Activated naive CD4-positive, alpha-beta T cell (primary cell): ENCODE results near the gene ATXN2.
"Not testable (repeated sequence)": the region's sequence is repeated elsewhere in the genome, so short reads cannot be mapped to it uniquely, and the experiment has no call there.

Source experiments
- DNase-seq, 4 experiments: peaks; one replicate each; lab custom pipeline; 2025; lab: John Stamatoyannopoulos, UW

ATXN2 gene

DNA sequence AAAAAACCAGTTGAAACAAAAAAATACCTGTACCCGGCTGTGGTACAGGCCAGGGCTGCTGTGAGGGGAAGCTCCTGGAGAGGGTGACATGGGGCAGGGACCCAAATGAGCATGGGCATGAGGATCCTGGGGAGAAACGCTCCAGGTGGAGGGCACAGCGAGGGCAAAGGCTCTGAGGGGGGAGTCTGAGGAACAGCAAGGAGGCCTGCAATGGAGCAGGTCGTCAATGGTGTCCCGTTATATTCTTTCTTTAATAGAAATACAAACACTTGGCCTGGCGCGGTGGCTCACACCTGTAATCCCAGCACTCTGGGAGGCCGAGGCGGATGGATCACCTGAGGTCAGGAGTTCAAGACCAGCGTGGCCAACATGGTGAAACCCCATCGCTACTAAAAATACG lies 1.9 kb upstream of the ATXN2 start:
- DNase-seq: not testable (repeated sequence)

DNA sequence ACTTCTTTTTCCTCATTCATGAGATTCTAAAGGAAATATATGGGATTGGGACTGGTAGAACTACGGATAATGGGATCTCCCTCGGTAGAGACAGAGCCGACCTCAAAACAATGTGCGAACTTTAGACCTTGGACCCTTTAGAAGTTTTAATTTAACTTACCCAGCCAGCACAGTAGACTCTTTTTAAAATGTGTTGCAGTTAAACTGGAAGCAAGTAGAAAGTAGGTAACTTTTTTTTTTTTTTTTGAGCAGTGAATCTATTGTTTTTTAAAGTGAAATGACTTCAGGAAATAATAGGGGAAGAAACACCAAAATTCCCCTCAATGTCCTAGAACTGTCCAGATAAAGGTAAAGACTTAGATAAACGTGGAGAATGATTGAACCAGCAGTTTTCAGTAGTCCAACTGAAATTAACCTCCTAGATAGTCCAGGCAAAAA lies 1.1 kb upstream of the ATXN2 start:
- DNase-seq: no peak

DNA sequence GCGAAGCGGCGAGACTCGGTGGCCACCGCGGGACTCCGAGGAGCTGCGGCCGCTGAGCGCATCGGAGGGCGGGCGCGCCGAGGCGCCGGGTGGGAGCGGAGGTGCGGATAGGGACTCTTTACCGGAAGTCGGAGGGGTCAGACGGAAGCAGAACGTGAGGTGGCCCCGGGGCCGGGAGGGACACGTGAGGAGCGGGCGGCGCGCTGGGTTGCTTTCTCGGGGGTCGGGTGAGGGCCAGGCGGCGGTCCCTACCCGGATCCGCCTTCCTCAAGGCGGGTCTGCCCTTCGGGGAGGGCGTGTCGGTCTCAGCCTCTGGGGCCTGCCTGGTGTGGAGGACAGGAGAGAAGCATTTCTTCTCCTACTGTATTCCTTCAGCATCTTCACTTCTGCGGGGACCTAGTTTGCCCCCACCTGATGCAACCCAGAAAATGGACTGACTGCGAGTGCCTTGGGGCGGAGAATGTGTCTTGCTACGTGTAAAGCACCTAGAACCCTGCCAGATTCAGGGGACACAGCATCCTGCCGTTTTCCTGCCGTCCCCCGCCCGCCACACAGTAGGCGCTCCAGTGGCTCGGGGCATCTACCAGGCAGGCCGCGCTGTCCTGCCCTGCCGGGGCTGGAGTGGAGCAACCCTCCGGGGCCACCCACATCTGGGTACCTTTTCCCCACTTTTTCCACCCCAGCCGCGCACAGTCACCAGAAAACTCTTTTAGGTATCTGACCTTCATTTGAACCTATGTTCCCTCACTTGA lies 514 bp upstream of the ATXN2 start:
- DNase-seq: peak; percentile 75 to 76 (median 76)

DNA sequence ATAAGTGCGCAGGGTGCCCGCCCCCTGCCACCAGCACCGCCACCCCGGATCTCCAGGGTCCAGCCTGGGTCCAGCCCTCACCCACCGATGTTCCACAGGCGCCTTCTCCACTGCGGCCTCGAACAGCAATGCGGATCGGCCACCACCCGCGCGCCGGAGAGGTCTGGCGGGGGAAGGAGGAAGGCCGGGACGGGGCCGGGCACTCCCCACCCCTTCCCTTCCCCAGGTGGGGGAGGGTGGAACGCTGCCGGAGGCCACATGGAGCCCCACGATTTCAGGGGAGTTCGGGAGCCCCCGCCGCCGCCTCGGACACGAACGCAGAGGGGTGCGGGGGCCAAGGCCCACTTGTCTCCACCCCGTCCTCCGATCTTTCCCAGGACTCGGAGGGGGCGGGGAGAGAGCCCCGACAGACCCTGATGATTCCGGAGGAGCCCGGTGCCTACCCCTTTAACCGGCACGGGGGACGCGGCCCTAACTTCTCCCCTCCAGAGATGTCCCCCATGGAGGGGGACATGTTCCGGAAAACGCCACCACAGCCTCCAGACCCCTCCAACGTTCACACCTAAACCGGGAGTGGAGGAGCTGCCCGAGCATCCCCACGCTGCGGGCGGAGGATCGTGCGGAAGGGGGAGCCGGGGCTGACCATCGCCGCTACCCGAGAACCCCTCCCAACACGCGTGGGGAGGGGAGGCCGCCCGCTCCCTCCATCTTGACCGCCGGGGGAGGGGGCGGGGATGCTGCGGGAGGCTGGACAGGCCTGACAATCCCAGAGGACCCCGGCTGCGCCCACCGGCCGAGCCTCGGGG lies 1.1 kb downstream of the ATXN2 start:
- DNase-seq: peak in 2 of 4 experiments; percentile 12 to 18

DNA sequence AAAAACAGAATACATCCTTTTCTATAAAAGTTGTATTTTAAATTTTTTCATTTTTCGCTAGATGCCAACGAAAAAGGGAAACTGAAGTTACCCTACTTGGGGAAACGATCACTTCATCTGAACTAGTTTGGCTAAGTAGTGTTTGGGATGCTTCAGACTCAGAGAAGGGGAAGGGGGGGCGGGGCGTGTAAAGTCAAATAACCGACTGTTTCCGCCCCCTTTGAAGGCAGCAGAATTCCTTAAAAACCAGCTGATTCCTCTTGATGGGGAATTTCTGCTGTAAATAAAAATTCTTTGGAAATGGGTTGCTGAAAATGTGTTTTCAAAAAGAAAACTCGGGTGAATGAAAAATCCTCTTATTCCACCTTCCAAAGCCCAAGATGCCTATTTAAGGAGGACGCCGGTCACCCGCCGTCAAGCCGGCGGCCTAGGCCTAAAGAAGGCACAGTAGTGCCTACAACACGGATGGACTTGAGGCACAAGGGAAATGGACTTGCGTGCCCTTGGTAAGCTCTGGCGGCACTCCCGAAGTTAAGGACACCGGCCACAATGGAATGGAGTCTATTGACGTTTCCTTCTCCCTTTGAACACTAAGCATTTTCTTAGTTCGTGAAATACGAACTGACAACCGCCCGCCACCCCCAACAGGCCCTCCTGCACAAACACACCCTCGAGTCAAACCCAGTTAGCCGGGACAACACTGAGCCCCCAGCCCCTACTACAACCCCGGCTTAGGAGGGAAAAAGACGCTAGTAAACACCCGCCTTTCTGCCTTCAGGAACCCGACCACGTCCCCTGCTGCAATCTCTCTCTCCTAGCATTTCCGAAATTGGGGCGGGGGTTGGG lies 1.9 kb downstream of the ATXN2 start:
- peak in 1 of 4 experiments; percentile 12 for DNase-seq

DNA sequence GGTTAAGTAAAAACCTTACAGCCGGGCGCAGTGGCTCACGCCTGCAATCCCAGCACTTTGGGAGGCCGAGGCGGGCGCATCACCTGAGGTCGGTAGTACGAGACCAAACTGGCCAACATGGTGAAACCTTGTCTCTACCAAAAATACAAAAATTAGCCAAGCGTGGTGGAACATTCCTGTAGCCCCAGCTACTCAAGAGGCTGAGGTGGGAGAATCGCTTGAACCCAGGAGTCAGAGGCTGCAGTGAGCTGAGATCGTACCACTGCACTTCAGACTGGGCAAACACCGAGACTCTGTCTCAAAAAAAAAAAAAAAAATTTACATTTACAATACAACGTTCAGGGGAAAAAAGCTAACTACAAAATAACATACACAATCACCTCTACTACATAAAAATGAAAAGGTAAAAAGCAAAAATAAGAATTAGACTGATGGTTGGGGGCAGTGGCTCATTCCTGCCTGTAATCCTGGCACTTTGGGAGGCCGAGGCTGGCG lies 3.7 kb downstream of the ATXN2 start:
- DNase-seq: not testable (repeated sequence)

DNA sequence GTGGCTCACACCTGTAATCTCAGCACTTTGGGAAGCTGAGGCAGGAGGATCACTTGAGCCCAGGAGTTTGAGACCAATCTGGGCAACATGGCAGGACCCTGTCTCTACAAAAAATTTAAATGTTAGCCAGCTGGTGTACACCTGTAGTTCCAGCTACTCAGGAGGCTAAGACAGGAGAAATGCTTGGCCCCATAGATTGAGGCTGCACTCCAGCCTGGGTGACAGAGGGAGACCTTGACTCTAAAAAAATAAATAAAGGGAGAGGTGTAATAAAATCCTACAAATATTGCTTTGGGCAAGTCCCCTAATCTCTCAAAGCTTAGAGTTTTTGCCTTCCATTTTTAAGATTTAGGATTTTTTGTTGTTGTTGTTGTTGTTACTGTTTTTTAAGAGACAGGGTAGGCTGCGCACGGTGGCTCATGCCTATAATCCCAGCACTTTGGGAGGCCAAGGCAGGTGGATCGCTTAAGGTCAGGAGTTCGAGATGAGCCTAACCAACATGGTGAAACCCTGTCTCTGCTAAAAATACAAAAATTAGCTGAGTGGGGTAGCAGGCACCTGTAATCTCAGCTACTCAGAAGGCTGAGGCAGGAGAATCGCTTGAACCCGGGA lies 7.6 kb downstream of the ATXN2 start:
- DNase-seq: not testable (repeated sequence)

DNA sequence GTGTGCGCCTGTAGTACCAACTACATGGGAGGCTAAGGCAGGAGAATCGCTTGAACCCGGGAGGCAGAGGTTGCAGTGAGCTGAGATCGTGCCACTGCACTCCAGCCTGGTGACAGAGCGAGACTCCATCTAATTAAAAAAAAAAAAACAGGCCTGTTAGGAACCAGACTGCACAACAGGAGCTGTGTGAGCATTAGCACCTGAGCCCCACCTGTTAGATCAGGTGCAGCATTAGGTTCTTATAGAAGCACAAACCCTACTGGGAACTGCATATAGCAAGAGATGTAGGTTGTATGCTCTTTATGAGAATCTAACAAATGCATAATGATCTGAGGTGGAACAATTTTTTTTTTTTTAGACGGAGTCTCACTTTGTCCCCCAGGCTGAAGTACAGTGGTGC lies 8.6 kb downstream of the ATXN2 start:
- no peak for DNase-seq

DNA sequence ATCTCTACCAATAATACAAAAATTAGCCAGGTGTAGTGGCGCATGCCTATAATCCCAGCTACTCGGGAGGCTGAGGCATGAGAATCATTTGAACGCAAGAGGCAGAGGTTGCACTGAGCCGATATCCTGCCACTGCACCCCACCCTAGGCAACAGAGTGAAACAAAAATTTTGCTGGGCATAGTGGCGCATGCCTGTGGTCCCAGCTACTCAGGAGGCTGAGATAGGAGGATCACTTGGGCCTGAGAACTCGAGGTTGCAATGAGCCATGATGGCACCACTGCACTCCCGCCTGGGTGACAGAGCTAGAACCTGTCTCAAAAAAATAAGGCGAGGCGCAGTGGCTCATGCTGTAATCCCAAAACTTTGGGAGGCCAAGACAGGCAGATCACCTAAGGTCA lies 9.5 kb downstream of the ATXN2 start:
- no peak for DNase-seq

DNA sequence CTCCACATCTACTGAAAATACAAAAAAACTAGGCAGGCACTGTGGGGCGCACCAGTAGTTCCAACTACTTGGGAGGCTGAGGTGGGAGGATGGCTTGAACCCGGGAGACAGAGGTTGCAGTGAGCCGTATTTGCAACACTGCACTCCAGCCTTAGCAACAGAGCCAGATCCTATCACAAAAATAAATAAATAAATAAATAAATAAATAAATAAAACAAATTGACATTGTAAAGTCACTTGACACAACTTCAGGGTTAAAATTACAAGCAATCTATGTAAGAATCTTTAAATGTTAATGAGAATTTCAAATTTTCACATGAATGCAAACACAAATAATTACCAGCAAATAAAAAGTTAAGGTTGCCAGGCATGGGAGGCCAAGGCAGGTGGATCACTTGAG lies 11.1 kb downstream of the ATXN2 start:
- DNase-seq: no peak

DNA sequence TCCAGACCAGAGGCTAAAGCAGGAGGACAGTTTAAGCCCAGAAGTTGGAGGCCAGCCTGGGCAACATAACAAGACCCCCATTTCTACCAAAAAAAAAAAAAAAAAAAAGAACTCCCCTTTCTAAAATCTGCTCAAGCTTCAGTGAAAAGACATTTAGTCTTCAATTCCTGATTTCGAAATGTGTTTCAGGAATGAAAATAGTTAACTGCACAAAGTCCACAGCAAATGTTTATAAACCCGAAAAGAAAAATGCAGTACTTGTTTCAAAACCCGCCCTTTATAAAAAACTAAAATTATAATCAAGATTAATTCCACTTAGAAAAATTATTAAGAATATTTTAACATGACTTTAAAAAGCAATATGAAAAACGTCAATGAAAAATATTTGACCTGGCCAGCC lies 12.1 kb downstream of the ATXN2 start:
- no peak for DNase-seq

DNA sequence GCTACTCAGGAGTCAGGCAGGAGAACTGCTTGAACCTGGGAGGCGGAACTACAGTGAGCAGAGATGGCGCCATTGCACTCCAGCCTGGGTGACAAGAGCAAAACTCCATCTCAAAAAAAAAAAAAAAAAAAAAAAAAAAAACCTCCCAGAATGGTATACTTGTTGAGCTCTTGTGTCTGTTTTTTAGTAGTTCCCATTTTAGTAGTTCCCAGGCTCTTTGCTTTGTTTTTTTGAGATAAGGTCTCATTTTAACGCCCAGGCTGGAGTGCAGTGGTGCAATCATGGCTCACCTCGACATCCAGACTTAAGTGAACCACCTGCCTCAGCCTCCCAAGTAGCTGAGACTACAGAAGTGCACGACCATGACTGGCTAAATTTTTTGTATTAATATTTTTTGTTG lies 13.4 kb downstream of the ATXN2 start:
- DNase-seq: no peak

DNA sequence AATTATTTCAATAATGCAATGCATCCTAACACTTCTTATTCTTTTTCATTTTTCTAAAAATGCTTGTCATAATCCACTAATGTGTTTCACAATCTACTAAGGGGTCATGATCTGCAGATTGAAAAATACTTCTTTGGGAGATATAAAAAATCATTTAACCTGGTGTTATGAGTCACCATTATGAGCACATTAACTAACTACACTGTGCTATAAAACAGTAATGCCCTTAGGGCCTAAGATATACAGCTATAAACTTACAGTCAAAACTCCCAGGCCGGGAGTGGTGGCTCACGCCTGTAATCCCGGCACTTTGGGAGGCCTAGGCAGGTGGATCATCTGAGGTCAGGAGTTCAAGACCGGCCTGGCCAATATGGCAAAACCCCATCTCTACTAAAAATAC lies 14.2 kb downstream of the ATXN2 start:
- no peak for DNase-seq

DNA sequence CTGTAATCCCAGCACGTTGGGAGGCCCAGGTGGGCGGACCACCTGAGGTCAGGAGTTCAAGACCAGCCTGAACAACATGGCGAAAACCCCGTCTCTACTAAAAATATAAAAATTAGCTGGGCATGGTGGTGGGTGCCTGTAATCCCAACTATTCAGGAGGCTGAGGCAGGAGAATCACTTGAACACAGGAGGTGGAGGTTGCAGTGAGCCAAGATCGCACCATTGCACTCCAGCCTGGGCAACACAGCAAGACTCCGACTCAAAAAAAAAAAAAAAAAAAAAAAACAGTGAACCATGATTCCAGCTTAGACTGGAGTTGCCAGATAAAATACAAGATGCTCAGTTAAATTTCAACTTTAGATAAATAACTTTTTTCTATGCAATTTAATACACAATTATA lies 15.6 kb downstream of the ATXN2 start:
- not testable (repeated sequence) for DNase-seq

DNA sequence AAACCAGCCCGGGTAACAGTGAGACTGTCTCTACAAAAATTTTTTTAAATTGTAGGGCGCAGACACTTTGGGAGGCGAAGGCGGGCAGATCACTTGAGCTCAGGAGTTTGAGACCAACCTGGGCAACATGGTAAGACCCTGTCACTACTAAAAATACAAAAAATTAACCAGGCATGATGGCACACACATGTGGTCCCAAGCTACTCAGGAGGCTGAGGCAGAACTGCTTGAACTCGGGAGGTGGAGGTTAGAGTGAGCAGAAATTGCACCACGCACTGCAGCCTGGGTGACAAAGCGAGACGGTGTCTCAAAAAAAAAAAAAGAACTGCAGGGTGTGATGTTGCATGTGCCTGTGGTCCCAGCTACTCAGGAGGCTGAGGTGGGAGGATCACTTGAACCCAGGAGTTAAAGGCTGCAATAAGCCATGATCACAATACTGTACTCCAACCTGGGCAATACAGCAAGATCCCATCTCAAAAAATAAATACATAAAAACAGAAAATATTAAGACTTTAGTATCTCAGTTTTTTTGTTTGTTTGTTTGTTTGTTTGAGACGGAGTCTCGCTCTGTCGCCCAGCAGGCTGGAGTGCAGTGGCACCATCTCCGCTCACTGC lies 16.9 kb downstream of the ATXN2 start:
- no peak for DNase-seq

DNA sequence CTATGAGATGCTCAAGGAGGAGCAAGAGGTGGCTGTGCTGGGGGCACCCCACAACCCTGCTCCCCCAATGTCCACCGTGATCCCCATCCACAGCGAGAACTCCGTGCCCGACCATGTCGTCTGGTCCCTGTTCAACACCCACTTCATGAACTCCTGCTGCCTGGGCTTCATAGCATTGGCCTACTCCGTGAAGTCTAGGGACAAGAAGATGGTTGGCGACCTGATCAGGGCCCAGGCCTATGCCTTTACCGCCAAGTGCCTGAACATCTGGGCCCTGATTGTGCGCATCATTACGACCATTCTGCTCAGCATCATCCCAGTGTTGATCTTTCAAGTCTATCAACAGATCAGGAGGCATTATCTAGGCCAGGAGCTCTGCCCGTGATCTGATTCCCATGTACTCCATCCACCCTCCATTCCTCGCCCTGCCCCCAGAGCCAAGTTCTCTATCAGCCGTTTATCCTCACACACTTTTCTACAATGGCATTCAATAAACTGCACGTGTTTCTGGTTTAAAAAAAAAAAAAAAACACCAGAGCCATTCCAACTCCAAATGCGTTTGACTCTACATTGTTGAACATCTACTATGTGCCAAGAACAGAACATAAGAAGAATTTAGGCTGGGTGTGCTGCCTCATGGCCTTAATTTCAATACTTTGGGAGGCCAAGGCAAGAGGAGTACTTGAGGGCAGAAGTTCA lies 17.5 kb downstream of the ATXN2 start:
- no peak for DNase-seq

DNA sequence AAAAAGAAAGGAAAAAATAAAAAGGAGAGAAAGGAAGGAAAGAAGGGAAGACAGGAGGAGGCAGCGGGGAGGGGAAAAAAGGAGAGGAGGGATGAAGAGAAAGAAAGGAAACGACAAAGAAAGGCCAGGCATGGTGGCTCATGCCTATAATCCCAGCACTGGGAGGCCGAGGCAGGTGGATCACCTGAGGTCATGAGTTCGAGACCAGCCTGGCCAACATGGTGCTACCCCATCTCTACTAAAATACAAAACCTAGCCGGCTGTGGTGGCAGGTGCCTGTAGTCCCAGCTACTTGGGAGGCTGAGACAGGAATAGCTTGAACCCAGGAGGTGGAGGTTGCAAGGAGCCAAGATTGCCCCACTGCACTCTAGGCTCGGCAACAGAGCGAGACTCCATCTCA lies 18.4 kb downstream of the ATXN2 start:
- no peak for DNase-seq

DNA sequence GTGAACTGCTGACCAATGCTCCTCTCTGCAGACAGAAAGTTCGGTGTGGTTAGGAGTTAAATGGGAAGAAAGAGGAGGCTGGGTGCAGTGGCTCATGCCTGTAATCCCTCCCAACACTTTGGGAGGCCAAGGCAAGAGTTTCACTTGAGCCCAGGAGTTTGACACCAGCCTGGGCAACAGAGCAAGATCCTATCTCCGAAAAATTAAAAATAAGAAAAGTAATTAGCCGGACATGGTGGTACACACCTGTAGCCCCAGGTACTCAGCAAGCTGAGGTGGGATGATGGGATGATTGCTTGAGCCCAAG lies 19.0 kb downstream of the ATXN2 start:
- DNase-seq: no peak

DNA sequence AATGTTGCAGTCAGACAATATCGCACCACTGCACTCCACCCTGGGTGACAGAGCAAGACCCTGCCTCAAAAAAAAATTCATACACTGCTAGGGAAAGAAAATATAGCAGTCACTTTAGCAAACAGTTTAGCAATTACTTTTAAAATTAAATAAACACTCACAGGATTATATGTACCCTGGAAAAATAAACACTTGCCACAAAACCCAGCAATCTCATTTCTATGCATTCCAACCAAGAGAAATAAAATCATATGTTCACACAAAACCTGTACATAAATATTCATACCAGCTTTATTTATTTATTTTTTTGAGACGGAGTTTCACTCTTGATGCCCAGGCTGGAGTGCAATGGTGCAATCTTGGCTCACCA lies 20.2 kb downstream of the ATXN2 start:
- DNase-seq: no peak

DNA sequence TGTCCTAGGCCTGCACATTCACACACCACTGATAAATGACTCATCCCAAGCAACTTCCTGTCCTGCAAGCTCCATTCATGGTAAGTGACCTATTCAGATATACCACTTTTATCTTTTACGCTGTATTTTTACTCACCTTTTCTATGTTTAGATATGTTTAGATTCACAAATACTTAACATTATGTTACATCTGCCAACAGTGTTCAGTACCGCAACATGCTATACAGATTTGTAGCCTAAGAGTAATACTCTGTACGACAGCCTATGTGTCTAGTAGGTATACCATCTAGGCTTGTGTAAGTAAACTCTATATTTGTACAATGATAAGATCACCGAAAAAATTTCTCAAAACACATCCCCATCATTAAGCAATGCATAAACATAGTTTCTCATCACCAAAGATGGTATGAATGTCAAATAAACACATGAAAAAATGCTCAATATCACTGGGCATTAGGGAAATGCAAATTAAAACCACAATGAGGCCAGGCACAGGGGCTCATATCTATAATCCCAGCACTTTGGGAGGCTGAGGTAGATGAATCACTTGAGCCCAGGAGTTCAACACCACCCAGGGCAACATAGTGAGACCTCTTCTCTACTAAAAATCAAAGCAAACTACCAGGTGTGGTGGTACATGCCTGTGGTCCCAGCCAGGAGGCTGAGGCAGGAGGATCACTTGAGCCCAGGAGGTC lies 20.7 kb downstream of the ATXN2 start:
- no peak for DNase-seq
